Activated naive CD8-positive, alpha-beta T cell (primary cell): ENCODE measurements around the gene RWDD4.
"Not testable (repeated sequence)": the region's sequence is repeated elsewhere in the genome, so short reads cannot be mapped to it uniquely, and the experiment has no call there.

ENCODE experiments used
- H3K27ac Mint-ChIP-seq: one replicate; pipeline ENCODE4 v1.8.0; 2021; ENCODE audit warnings: mixed read lengths
- H3K27me3 Mint-ChIP-seq: one replicate; pipeline ENCODE4 v1.8.0; 2021; ENCODE audit warnings: mixed read lengths
- H3K36me3 Mint-ChIP-seq: one replicate; pipeline ENCODE4 v1.8.0; 2021; ENCODE audit warnings: mixed read lengths
- H3K4me1 Mint-ChIP-seq: one replicate; pipeline ENCODE4 v1.8.0; 2021; ENCODE audit warnings: low read depth, mixed read lengths
- H3K4me3 Mint-ChIP-seq: one replicate; pipeline ENCODE4 v1.8.0; 2021; ENCODE audit warnings: mild to moderate bottlenecking, mixed read lengths
- H3K9me3 Mint-ChIP-seq: one replicate; pipeline ENCODE4 v1.8.0; 2021; ENCODE audit warnings: low read depth, mixed read lengths

RWDD4 gene

GRCh38 chr4:183658362-183659028, 490 bp downstream of the RWDD4 start:
- H3K4me1 Mint-ChIP-seq: peaks cover 42% of the 10 kb centered on the region
- peaks cover 5% of the 10 kb centered on the region for H3K36me3 Mint-ChIP-seq
- no peaks in the 10 kb centered on the region for H3K27me3 Mint-ChIP-seq
- H3K9me3 Mint-ChIP-seq: no peaks in the 10 kb centered on the region
- peak overlapping the region; percentile 96 for H3K27ac Mint-ChIP-seq
- peak overlapping the region; percentile 97 for H3K4me3 Mint-ChIP-seq

- Mint-ChIP-seq H3K9me3 (no peaks in the 10 kb centered on the region), H3K4me3 (peak overlapping the region; percentile 97), H3K4me1 (peaks cover 42% of the 10 kb centered on the region), H3K36me3 (peaks cover 7% of the 10 kb centered on the region), H3K27me3 (no peaks in the 10 kb centered on the region), H3K27ac (peak overlapping the region; percentile 96)
Measured at GRCh38 chr4:183657564-183657963, 1.4 kb downstream of the RWDD4 start.

- no peaks in the 10 kb centered on the region for H3K27me3 Mint-ChIP-seq
- no peak overlapping the region for H3K27ac Mint-ChIP-seq
- peaks cover 6% of the 10 kb centered on the region for H3K36me3 Mint-ChIP-seq
- H3K9me3 Mint-ChIP-seq: no peaks in the 10 kb centered on the region
- peaks cover 2% of the 10 kb centered on the region for H3K4me1 Mint-ChIP-seq
- H3K4me3 Mint-ChIP-seq: no peak overlapping the region
Measured at GRCh38 chr4:183645326-183645725, 13.7 kb downstream of the RWDD4 start.

- Mint-ChIP-seq H3K4me1 (peaks cover 6% of the 10 kb centered on the region), H3K9me3 (no peaks in the 10 kb centered on the region), H3K27me3 (no peaks in the 10 kb centered on the region), H3K36me3 (peaks cover 6% of the 10 kb centered on the region), H3K4me3 (no peak overlapping the region), H3K27ac (no peak overlapping the region)
Measured at GRCh38 chr4:183639291-183639690, 19.7 kb downstream of the RWDD4 start.

- Mint-ChIP-seq H3K27ac (no peak overlapping the region), H3K9me3 (no peaks in the 10 kb centered on the region)
Measured at GRCh38 chr4:183638436-183638835, 20.5 kb downstream of the RWDD4 start.

GRCh38 chr4:183637461-183637860, 21.5 kb downstream of the RWDD4 start:
- Mint-ChIP-seq H3K27me3 (no peaks in the 10 kb centered on the region), H3K4me3 (no peak overlapping the region), H3K4me1 (peaks cover 6% of the 10 kb centered on the region), H3K27ac (no peak overlapping the region), H3K9me3 (no peaks in the 10 kb centered on the region), H3K36me3 (peaks cover 3% of the 10 kb centered on the region)

More at GRCh38 chr4:183638436-183638835, 20.5 kb downstream of the RWDD4 start:
- Mint-ChIP-seq H3K4me1 (peaks cover 6% of the 10 kb centered on the region), H3K36me3 (peaks cover 3% of the 10 kb centered on the region), H3K4me3 (no peak overlapping the region), H3K27me3 (no peaks in the 10 kb centered on the region)

GRCh38 chr4:183636923-183637322, 22.1 kb downstream of the RWDD4 start:
- Mint-ChIP-seq H3K4me1 (peaks cover 6% of the 10 kb centered on the region), H3K4me3 (no peak overlapping the region), H3K36me3 (peaks cover 3% of the 10 kb centered on the region), H3K27ac (no peak overlapping the region), H3K9me3 (no peaks in the 10 kb centered on the region), H3K27me3 (no peaks in the 10 kb centered on the region)

- Mint-ChIP-seq H3K27ac (no peak overlapping the region), H3K9me3 (no peaks in the 10 kb centered on the region), H3K4me1 (peaks cover 6% of the 10 kb centered on the region), H3K4me3 (no peak overlapping the region), H3K27me3 (no peaks in the 10 kb centered on the region), H3K36me3 (peaks cover 3% of the 10 kb centered on the region)
Measured at GRCh38 chr4:183636503-183636902, 22.5 kb downstream of the RWDD4 start.

GRCh38 chr4:183635741-183636140, 23.2 kb downstream of the RWDD4 start:
- Mint-ChIP-seq H3K9me3 (no peaks in the 10 kb centered on the region), H3K27ac (no peak overlapping the region), H3K4me3 (no peak overlapping the region), H3K27me3 (no peaks in the 10 kb centered on the region), H3K4me1 (peaks cover 5% of the 10 kb centered on the region), H3K36me3 (no peaks in the 10 kb centered on the region)

GRCh38 chr4:183635321-183635720, 23.7 kb downstream of the RWDD4 start:
- Mint-ChIP-seq H3K27ac (no peak overlapping the region), H3K9me3 (no peaks in the 10 kb centered on the region), H3K4me1 (peaks cover 5% of the 10 kb centered on the region), H3K27me3 (no peaks in the 10 kb centered on the region), H3K4me3 (no peak overlapping the region), H3K36me3 (no peaks in the 10 kb centered on the region)

- no peaks in the 10 kb centered on the region for H3K36me3 Mint-ChIP-seq
- no peak overlapping the region for H3K27ac Mint-ChIP-seq
- no peak overlapping the region for H3K4me3 Mint-ChIP-seq
- H3K4me1 Mint-ChIP-seq: peaks cover 5% of the 10 kb centered on the region
- no peaks in the 10 kb centered on the region for H3K9me3 Mint-ChIP-seq
- no peaks in the 10 kb centered on the region for H3K27me3 Mint-ChIP-seq
Measured at GRCh38 chr4:183633476-183634400, 25.2 kb downstream of the RWDD4 start.

- no peak overlapping the region for H3K4me3 Mint-ChIP-seq
Measured at GRCh38 chr4:183632689-183633088, 26.3 kb downstream of the RWDD4 start.

GRCh38 chr4:183631577-183632198, 27.3 kb downstream of the RWDD4 start:
- no peaks in the 10 kb centered on the region for H3K4me1 Mint-ChIP-seq
- no peak overlapping the region for H3K27ac Mint-ChIP-seq
- H3K4me3 Mint-ChIP-seq: no peak overlapping the region
- no peaks in the 10 kb centered on the region for H3K27me3 Mint-ChIP-seq
- no peaks in the 10 kb centered on the region for H3K36me3 Mint-ChIP-seq
- no peaks in the 10 kb centered on the region for H3K9me3 Mint-ChIP-seq

More at GRCh38 chr4:183632689-183633088, 26.3 kb downstream of the RWDD4 start:
- no peaks in the 10 kb centered on the region for H3K9me3 Mint-ChIP-seq
- peaks cover 5% of the 10 kb centered on the region for H3K4me1 Mint-ChIP-seq
- no peaks in the 10 kb centered on the region for H3K36me3 Mint-ChIP-seq
- no peaks in the 10 kb centered on the region for H3K27me3 Mint-ChIP-seq
- H3K27ac Mint-ChIP-seq: no peak overlapping the region

- Mint-ChIP-seq H3K4me3 (no peak overlapping the region), H3K27ac (no peak overlapping the region), H3K36me3 (no peaks in the 10 kb centered on the region), H3K27me3 (no peaks in the 10 kb centered on the region), H3K9me3 (no peaks in the 10 kb centered on the region), H3K4me1 (no peaks in the 10 kb centered on the region)
Measured at GRCh38 chr4:183627979-183628588, 30.9 kb downstream of the RWDD4 start.

- not testable (repeated sequence) for H3K27me3 Mint-ChIP-seq, H3K9me3 Mint-ChIP-seq, H3K4me3 Mint-ChIP-seq, H3K4me1 Mint-ChIP-seq, H3K27ac Mint-ChIP-seq, H3K36me3 Mint-ChIP-seq
Measured at GRCh38 chr4:183627286-183627685, 31.7 kb downstream of the RWDD4 start.
